GM19438 (cell line): ENCODE data around the gene CEP290.
A peak's percentile ranks its signal among the peaks of the same experiment; 100 is the strongest.
"Not testable (repeated sequence)": the region's sequence is repeated elsewhere in the genome, so short reads cannot be mapped to it uniquely, and the experiment has no call there.

Source experiments
- ATAC-seq: cut with Tn5 transposase; IDR thresholded peaks from one replicate; pipeline ENCODE4 v1.9.1; 2021; ENCODE audit warnings: low read depth; ENCODE audit not compliant: unreplicated experiment

The CEP290 gene

DNA sequence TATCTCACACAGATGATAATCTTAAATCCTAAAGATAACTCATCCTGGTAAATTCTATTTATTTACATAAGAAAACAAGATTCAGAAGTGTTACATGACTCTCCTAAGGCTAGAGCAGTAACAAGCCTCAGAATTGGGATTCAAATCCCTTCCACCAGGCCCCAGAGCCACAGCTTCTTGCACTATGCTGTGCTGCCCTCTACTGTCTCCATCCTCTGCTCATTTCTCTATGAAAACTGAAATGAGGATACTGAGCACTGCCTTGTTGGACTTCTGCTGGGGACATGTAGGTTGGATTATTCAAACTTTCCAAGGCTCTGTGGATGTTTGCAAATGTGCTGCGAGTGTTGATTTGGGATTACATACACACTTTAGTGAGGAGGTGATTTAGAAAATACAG lies 89.2 kb downstream of the CEP290 start:
- ATAC-seq = peak; percentile 65

DNA sequence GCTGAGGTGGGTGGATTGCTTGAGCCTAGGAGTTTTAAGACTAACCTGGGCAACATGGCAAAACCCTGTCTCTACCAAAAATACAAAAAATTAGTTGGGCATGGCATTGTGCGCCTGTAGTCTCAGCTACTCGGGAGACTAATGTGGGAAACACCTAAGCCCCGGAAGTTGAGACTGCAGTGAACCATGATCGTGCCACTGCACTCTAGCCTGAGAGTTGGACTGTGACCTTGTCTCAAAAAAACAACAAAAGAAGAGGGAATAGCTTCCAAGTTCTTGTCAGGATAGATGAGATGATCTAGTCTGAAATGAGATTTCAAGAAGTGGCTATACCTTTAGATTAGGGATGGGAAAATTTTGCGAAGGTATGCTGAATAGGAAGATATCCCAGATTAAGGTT lies 97.9 kb downstream of the CEP290 start:
- ATAC-seq = no peak

GRCh38 chr12:88037770-88038169 lies 104.1 kb downstream of the CEP290 start:
- ATAC-seq = no peak

GRCh38 chr12:88036353-88036965 lies 105.4 kb downstream of the CEP290 start:
- ATAC-seq = no peak

- peak; percentile 6 for ATAC-seq
These were observed 106.0 kb downstream of the CEP290 start for GRCh38 chr12:88035907-88036289.

- ATAC-seq = peak; percentile 100
These were observed 106.5 kb downstream of the CEP290 start for GRCh38 chr12:88035271-88035906.

DNA sequence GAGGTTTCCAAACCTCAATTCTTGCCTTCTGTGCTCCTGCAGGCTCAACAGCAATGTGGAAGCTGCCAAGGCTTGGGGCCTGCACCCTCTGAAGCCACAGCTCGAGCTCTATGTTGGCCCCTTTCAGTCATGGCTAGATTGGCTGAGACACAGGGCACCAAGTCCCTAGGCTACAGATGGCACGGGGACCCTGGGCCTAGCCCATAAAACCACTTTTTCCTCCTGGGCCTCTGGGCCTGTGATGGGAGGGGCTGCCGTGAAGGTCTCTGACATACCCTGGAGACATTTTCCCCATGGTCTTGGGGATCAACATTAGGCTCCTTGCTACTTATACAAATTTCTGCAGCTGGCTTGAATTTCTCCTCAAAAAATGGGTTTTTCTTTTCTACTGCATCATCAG lies 110.7 kb downstream of the CEP290 start:
- ATAC-seq = not testable (repeated sequence)

DNA sequence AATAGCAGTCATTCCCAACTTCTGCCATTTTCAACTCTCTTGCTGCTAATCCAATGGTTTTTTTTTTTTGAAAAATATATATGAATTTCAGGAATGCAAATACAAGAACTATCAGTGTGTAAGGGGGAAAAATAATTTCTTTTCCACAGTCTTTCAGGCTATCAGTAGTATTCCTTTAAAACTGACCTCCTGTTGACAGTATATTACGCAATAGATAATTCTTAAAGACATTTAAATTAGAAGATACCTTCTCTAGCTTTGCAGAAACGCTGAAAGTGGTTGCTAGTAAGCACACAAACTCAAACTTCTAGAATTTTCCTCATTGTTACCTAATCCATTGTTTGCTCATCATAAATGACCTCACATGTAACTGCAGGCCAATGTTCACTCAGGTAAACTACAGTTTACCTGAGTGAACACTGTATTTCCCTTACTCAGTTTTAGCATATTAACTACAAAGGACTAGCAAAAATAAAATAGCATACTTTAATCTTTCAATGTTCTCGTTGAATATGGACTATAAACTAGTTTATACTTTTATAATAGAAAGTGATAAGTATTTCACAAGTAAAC lies 112.7 kb downstream of the CEP290 start, which contains the start of gene C12orf50:
C12orf50 (minus strand) TSS at position 309 of the 573 bp plus-strand sequence. CDS start 2,439 bp downstream, outside the sequence.
- ATAC-seq = no peak

- no peak for ATAC-seq
These were observed 115.7 kb downstream of the CEP290 start for GRCh38 chr12:88026196-88026595.

- no peak for ATAC-seq
These were observed 123.9 kb downstream of the CEP290 start for GRCh38 chr12:88017964-88018363.

DNA sequence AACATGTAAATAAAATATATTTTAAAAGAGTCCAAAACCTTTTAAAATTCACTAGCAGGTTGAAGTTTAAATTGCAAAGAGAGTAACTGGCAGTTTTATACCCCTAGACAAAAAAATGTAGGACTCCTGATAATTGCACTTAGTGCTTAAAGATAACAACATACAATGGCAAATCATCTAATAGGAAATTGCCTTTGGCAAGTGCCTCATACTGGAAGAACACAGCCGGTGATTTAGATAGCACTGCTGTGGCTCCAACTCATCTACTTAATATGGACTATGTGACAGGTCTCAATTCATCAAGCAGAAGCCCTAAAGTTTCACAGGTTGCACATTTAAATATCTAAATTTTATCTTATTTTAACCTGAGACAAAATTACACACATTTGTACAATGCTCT lies 126.1 kb downstream of the CEP290 start:
- no peak for ATAC-seq

DNA sequence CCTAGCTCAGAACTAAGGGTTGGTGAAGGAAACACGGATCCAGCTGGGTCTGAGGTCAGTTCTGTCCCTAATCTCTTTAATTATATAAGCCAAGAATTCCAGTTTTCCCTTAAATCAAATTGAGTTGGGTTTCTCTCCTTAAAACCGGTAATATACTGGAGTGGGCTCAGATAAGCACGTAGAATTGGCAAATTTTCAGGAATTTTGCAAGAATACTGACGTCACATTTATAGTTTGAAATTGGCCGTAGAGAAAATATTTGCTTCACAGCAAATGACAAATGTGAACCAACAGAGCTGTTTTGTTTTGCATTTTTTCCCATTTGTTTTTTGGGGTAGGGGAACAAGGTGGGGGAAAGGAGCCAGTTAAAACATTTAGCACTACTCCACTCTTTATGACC lies 130.1 kb downstream of the CEP290 start:
- no peak for ATAC-seq

GRCh38 chr12:88006351-88006750 lies 135.5 kb downstream of the CEP290 start:
- ATAC-seq = no peak

DNA sequence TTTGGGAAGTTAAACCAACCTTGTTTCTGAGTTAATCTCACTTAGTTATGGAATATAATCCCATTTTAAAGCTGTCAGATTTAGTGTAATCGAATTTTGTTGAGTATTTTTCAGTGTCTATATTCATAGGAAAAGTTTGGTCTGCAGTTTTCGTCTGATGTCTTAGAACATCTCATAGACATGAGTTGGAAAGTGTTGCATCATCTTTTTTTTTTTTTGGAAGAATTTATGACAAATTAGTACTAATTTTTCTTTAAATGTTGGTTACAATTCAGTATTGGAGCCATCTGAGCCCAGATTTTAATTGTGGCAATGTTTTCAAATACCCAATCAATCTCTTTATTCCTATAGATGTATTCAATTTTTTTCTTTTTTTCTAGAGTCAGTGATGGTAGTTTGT lies 140.6 kb downstream of the CEP290 start:
- ATAC-seq = no peak
